ENCODE measurements around the gene FEZF1. TPM values are rescaled to one million over a fixed set of nuclear protein-coding genes. Genes with fewer than 3 reads are reported as not detected.

The FEZF1 gene
- total and polyA plus RNA-seq, 10 of the 15 experiments (the other 5 are each of a cell fraction or from before 2014, with no cell fraction given) = not detected

DNA sequence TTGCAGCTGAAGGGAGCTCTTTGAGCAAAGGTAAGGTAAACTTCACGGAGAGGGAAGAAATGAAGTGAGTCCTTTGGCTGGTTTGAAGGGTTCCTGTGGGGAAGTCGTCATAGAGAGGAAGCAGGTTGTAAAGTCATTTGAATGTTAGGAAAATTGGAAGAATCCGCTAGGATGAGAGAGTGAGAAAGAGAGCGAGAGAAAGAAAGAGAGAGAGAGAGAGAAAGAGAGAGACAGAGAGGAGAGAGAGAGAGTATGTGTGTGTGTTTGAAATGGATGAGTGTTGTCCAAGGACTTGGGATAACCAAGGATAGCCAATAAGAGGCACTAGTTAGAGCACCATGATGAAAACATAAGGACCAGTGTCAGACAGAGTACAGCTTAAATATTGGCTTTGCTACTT, 43.1 kb downstream of the FEZF1 start:
- FAIRE-seq = no peak
- Histone ChIP-seq H3K4me3 (no peak overlapping the region), H3K27ac (ENCODE audit: control insufficient read depth, insufficient read depth) (no peak overlapping the region), H3K27me3 (replicated peaks in 1 of 2; ENCODE audit: control insufficient read depth in 2 of 2, insufficient read depth in 2 of 2, low read length in 1 of 2) (no peaks in the 10 kb centered on the region), H3K9me3 (replicated peaks; ENCODE audit: control insufficient read depth, insufficient read depth, low read length) (no peaks in the 10 kb centered on the region), H2AFZ (ENCODE audit: control insufficient read depth, low read depth, low read length) (no peak overlapping the region), H3K36me3 (ENCODE audit: control insufficient read depth in 2 of 2, insufficient read depth in 2 of 2, low read length in 1 of 2) (no peaks in the 10 kb centered on the region), H3K4me2 (ENCODE audit: control insufficient read depth, insufficient read depth) (no peak overlapping the region), H3K79me2 (ENCODE audit: control insufficient read depth, insufficient read depth, low read length) (no peaks in the 10 kb centered on the region), H3K9ac (ENCODE audit: control insufficient read depth, insufficient read depth, low read length) (no peak overlapping the region), H3K4me1 (ENCODE audit: control insufficient read depth, insufficient read depth, low read length) (no peaks in the 10 kb centered on the region), H4K20me1 (ENCODE audit: control insufficient read depth, insufficient read depth) (no peaks in the 10 kb centered on the region)
- ChIA-PET RAD21 (ENCODE audit: unreplicated experiment) (no interaction called here), CTCF (interaction anchor here (0.6 kb wide), 1 partner anchor 205 kb away, joined by 3 read pairs; no protein-coding TSS in a partner anchor), SMC1A (ENCODE audit: uncharacterized antibody, unreplicated experiment) (no interaction called here), POLR2A (no interaction called here)
- DNase-seq (ENCODE audit: low read depth, low spot score) = no peak
- BruUV-seq (replicated peaks) = no TSS peak
- in situ Hi-C loops (cut with MboI) = no loop called here
- 28% methylated on average over 4 of the region's 4 CpGs for WGBS (ENCODE audit: insufficient coverage, insufficient replicate concordance, low lambda C conversion rate, missing lambda C conversion rate)
- intact Hi-C loops (cut with micrococcal nuclease; ENCODE audit: unreplicated experiment) = no loop called here
- no peak for ATAC-seq
- TF ChIP-seq ZZZ3 (IDR thresholded peaks at IDR 0.05; ENCODE audit: control insufficient read depth, insufficient read length, low read depth) = no peak
- TF ChIP-seq, protein P1, sequence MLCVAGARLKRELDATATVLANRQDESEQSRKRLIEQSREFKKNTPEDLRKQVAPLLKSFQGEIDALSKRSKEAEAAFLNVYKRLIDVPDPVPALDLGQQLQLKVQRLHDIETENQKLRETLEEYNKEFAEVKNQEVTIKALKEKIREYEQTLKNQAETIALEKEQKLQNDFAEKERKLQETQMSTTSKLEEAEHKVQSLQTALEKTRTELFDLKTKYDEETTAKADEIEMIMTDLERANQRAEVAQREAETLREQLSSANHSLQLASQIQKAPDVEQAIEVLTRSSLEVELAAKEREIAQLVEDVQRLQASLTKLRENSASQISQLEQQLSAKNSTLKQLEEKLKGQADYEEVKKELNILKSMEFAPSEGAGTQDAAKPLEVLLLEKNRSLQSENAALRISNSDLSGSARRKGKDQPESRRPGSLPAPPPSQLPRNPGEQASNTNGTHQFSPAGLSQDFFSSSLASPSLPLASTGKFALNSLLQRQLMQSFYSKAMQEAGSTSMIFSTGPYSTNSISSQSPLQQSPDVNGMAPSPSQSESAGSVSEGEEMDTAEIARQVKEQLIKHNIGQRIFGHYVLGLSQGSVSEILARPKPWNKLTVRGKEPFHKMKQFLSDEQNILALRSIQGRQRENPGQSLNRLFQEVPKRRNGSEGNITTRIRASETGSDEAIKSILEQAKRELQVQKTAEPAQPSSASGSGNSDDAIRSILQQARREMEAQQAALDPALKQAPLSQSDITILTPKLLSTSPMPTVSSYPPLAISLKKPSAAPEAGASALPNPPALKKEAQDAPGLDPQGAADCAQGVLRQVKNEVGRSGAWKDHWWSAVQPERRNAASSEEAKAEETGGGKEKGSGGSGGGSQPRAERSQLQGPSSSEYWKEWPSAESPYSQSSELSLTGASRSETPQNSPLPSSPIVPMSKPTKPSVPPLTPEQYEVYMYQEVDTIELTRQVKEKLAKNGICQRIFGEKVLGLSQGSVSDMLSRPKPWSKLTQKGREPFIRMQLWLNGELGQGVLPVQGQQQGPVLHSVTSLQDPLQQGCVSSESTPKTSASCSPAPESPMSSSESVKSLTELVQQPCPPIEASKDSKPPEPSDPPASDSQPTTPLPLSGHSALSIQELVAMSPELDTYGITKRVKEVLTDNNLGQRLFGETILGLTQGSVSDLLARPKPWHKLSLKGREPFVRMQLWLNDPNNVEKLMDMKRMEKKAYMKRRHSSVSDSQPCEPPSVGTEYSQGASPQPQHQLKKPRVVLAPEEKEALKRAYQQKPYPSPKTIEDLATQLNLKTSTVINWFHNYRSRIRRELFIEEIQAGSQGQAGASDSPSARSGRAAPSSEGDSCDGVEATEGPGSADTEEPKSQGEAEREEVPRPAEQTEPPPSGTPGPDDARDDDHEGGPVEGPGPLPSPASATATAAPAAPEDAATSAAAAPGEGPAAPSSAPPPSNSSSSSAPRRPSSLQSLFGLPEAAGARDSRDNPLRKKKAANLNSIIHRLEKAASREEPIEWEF (IDR thresholded peaks at IDR 0.05; ENCODE audit: insufficient replicate concordance, low read depth, low read length) = no peak
- TF ChIP-seq, protein P2, sequence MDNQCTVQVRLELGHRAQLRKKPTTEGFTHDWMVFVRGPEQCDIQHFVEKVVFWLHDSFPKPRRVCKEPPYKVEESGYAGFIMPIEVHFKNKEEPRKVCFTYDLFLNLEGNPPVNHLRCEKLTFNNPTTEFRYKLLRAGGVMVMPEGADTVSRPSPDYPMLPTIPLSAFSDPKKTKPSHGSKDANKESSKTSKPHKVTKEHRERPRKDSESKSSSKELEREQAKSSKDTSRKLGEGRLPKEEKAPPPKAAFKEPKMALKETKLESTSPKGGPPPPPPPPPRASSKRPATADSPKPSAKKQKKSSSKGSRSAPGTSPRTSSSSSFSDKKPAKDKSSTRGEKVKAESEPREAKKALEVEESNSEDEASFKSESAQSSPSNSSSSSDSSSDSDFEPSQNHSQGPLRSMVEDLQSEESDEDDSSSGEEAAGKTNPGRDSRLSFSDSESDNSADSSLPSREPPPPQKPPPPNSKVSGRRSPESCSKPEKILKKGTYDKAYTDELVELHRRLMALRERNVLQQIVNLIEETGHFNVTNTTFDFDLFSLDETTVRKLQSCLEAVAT (IDR thresholded peaks at IDR 0.05) = no peak
- TF ChIP-seq KLF5 (IDR thresholded peaks at IDR 0.05; ENCODE audit: partially characterized antibody) = no peak
- TF ChIP-seq, protein P3, sequence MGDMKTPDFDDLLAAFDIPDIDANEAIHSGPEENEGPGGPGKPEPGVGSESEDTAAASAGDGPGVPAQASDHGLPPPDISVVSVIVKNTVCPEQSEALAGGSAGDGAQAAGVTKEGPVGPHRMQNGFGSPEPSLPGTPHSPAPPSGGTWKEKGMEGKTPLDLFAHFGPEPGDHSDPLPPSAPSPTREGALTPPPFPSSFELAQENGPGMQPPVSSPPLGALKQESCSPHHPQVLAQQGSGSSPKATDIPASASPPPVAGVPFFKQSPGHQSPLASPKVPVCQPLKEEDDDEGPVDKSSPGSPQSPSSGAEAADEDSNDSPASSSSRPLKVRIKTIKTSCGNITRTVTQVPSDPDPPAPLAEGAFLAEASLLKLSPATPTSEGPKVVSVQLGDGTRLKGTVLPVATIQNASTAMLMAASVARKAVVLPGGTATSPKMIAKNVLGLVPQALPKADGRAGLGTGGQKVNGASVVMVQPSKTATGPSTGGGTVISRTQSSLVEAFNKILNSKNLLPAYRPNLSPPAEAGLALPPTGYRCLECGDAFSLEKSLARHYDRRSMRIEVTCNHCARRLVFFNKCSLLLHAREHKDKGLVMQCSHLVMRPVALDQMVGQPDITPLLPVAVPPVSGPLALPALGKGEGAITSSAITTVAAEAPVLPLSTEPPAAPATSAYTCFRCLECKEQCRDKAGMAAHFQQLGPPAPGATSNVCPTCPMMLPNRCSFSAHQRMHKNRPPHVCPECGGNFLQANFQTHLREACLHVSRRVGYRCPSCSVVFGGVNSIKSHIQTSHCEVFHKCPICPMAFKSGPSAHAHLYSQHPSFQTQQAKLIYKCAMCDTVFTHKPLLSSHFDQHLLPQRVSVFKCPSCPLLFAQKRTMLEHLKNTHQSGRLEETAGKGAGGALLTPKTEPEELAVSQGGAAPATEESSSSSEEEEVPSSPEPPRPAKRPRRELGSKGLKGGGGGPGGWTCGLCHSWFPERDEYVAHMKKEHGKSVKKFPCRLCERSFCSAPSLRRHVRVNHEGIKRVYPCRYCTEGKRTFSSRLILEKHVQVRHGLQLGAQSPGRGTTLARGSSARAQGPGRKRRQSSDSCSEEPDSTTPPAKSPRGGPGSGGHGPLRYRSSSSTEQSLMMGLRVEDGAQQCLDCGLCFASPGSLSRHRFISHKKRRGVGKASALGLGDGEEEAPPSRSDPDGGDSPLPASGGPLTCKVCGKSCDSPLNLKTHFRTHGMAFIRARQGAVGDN (IDR thresholded peaks at IDR 0.05) = no peak
- TF ChIP-seq IRF4 (IDR thresholded peaks at IDR 0.05; ENCODE audit: low read depth, low read length) = no peak
- TF ChIP-seq MEF2B (IDR thresholded peaks at IDR 0.05; ENCODE audit: partially characterized antibody, poor library complexity, severe bottlenecking) = no peak
- no peak for TF ChIP-seq ZBED1 (IDR thresholded peaks at IDR 0.05; ENCODE audit: borderline replicate concordance)
- TF ChIP-seq IKZF1 (conservative IDR thresholded peaks at IDR 0.05) = no peak
- TF ChIP-seq POLR2AphosphoS2 (IDR thresholded peaks at IDR 0.05; ENCODE audit: low read depth, low read length) = no peak

Measured in GM12878 (cell line).